HG02759 (cell line): ENCODE results near the gene C10orf53.
"Not testable (repeated sequence)": the region's sequence is repeated elsewhere in the genome, so short reads cannot be mapped to it uniquely, and the experiment has no call there.

Source experiments
- ATAC-seq: cut with Tn5 transposase; IDR thresholded peaks from one replicate; pipeline ENCODE4 v1.9.1; 2021; ENCODE audit warnings: mild to moderate bottlenecking, moderate library complexity; ENCODE audit not compliant: unreplicated experiment

The C10orf53 gene

DNA sequence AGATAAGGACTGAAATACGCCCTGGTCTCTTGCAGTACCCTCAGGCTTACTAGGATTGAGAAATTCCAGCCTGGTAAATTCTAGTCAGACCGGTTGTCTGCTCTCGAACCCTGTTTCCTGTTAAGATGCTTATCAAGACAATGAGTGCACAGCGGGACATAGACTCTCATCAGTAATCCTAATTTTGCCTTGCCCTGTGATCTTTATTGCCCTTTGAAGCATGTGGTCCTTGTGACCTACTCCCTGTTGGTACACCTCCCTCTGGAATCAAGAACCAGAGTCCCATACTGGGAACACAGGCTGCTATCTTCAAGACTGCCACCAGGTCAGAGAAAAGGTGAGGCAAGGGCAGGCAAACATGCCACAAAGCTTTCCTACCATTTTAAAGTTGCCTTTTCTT lies 7.2 kb downstream of the C10orf53 start:
- ATAC-seq = no peak

DNA sequence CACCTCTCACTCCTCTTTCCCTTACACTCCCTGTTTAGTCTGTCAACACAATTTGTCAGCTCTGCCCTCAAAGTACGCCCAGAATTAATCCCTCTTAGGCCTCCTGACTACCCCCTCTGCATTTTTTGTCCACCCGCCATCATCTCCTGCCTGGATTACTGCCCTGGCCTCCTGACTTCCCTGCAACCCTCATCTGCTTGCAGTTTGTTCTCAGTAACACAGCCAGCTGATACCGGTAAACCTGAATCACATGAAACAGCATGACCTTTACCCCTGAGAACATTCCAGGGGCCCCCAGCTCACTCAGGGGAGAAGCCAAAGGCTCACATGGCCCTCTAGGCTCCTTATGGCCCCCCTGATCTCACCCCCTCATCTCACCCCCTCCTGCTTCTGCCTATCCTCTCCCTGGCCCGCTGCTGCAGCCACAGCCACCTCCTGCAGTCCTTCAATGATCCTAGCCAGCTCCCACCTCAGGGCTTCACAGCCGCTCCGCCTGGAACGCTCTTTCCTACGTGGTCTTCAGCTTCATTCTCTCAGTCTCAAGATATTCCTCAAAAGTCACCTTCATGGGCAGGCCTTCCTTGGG lies 8.9 kb downstream of the C10orf53 start:
- no peak for ATAC-seq

- no peak for ATAC-seq
Measured at GRCh38 chr10:49688920-49689319, 9.5 kb downstream of the C10orf53 start.

- ATAC-seq = no peak
Measured at GRCh38 chr10:49689882-49690510, 10.5 kb downstream of the C10orf53 start.

DNA sequence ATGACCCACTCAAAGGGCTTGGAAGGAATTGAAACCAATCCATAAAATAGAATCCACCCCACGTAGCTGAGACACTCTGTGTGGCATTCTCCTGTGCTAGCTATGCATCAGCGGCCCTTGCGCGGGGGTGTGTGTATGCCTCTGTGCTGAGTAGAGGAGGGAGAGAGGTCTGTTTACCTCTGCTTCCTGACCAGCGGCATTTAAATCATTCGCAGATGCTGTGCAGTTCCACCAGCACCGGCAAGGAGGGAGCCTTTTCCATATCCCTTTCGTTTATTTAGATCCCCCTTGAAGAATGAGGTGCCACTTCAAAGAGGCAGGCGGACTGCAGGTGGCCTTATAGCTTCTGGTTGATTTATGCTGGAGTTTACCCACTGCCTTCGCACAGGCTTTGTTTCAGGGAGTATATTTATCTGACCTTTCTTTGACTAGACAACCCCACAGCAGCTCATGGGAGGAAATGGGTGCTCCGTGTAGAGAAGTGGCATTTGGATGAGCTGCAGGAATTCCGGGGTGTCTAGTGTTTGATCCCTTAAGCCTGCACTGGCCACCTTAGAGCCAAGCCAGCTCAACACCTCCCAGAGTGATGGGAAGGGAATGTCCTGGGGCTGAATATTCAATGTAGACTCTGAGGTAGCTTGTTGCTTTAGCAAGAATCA lies 11.4 kb downstream of the C10orf53 start:
- ATAC-seq = no peak

- ATAC-seq = no peak
Measured at GRCh38 chr10:49691588-49691987, 12.1 kb downstream of the C10orf53 start.

- no peak for ATAC-seq
Measured at GRCh38 chr10:49694466-49694865, 15.0 kb downstream of the C10orf53 start.

DNA sequence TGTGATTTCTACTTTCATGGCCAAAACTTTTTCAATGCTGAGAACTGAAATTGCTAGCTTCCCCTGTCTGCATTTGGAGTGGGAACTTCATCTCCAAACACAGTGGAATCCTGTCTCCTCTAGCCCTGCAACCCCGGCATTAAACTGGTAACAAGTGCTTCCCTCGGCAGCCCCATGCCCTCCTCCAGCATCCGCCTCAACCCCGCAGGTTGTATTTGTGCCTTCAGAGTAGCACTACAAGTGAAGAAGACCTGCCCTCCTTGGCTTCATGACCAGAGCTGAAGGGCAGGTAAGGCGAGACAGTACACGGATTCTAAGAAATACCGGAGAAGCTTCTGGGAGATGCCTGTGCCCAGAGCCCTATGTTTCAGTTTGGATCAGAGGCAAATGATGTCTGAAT lies 16.9 kb downstream of the C10orf53 start:
- no peak for ATAC-seq

DNA sequence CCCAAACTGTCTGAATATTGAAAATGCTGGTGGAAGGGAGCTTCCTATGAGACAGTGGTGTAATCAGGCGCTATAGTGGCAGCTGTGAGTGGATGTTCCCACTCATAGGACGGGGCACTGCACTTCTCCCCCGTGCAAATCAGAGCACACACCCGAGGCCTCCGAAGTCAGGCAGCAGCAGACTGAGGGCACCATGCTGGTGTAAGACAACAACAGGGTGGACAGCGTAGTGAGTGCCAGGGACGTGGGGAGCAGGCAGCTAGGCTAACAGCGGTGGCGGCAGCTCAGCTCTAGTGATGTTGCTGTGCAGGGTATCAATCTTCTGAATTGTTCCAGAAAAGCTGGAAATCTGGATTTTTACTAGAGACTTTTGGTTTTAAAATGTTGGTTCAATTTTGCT lies 19.2 kb downstream of the C10orf53 start:
- no peak for ATAC-seq

GRCh38 chr10:49700211-49700610 lies 20.8 kb downstream of the C10orf53 start:
- no peak for ATAC-seq

GRCh38 chr10:49700997-49701396 lies 21.5 kb downstream of the C10orf53 start:
- no peak for ATAC-seq

DNA sequence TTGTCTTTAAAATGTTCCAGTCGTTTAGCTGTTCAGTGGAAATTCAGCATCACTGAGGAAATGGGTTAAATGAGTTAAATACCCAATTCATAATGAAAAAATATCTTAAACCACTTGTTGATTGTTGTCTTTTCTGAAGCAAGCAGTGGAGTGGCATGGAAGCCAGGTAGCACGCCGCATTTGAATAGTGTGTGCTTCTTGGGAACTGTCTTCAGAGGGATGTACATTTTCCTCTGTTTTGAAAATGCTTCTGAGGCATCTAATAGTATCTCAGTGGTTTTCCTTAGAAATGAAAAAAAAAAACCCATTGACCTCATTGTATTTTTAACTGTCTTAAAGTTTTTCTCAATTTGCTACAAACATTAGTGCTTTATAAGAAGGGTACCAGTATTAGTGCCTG lies 28.1 kb downstream of the C10orf53 start:
- ATAC-seq = no peak

DNA sequence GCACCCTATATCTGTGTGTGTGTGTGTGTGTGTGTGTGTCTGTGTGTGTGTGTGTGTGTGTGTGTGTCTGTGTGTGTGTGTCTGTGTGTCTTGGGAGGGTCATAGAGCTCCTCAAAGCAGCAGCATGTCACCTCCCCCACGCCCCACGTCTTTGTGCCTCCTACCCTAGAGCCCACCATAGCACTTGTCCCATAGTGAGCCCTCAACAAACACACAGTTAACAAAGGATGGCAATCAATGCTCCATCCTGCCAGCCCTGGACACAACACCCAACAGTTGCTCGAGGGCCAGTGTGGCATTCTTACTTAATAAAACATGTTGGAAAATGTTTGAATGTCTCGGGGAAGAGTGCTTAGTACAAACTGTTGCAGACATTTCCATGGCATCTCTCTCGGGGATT lies 30.5 kb downstream of the C10orf53 start:
- ATAC-seq = no peak

DNA sequence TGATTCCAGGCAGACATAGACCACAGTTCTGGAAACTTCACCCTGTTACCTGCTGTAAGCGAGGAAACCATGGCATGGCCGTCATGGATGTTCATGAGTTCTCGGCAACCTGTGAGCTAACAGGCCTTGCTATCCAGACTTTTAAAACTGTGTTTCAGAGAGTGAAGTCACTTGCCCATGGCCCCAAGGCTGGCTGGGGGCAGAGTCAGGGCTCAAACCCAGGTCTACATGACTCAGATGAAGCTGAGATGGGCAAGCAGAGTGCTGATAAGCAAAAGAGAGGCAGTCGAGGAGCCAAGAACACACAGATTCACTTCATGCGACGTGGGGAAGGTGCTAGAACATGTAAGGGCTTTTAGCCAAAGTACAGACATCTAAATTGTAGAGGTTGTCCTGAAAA lies 31.5 kb downstream of the C10orf53 start:
- ATAC-seq = no peak

DNA sequence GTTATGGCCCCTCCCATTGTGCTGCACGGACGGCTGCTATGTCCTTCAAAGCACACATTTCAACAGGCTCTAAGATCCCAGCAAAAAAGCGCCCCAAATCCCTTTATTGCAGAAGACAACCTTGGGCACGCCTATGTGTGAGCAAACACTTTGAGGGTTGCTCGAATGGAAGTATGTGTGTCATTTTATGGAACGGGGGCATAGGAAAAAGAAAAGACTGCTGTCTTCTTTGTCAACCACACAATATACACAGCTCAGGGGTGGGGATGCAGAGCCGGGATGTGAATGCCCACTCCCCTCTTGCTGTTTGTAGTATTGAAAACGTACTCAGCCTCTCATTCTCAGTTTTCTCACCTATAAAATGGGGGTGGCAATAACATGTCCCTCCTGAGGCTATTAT lies 32.0 kb downstream of the C10orf53 start:
- no peak for ATAC-seq

- no peak for ATAC-seq
Measured at GRCh38 chr10:49713266-49713665, 33.8 kb downstream of the C10orf53 start.

- not testable (repeated sequence) for ATAC-seq
Measured at GRCh38 chr10:49715157-49715556, 35.7 kb downstream of the C10orf53 start.

DNA sequence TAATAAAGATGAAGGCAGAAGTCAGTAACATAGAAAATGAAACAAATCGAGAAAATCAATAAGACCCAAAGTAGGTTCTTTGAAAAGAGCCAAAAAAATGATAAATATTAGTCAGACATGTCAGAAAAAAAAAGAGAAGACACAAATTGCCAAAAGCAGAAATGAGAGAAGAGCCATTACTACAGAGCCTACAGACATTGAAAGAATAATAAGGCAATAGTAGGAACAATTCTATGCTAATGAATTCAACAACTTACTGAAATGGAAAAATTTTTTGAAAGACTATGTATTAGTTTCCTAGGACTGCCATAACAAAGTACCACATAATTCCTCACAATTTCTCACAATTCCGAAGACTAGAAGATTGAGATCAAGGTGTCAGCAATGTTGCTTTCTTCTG lies 47.1 kb downstream of the C10orf53 start:
- ATAC-seq = no peak

DNA sequence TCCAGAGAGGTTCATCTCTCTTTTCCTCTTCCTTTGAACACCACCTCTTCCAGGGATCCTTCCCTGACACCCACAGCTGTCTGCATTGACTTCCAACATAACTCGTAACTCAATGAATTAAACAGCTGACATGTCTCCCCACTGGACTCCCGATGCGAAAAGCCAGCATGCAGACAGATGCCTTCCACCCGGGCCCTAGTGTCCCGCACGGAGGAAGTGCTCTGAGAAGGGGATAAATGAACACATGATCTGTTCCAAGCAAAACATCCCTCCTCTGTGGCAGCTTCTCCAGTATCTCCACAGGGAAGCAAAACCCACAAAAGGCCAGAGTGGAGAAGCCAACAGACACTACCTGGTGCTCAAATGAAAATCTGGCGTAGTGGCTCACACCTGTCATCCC lies 54.4 kb downstream of the C10orf53 start:
- ATAC-seq = no peak

GRCh38 chr10:49734676-49735075 lies 55.2 kb downstream of the C10orf53 start:
- no peak for ATAC-seq

DNA sequence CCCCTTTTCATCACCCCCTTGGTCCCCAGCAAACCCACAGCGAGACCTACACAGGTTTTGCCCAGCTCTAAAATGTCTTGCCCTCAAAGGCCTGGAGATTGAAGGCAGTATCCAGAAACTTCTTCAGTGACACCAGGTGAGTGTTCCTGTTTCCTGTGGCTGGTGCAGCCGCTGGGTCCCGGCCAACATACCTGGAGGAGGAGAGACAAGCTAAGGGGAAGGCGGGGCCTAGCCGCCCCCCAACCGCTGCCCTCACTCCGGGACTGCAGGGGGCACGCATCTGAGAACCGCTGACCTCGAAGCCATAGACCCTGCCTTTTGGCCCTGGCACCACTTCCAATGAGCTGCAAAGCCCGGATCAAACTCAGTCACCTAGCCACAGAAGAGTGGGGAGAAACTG lies 55.7 kb downstream of the C10orf53 start:
- no peak for ATAC-seq

DNA sequence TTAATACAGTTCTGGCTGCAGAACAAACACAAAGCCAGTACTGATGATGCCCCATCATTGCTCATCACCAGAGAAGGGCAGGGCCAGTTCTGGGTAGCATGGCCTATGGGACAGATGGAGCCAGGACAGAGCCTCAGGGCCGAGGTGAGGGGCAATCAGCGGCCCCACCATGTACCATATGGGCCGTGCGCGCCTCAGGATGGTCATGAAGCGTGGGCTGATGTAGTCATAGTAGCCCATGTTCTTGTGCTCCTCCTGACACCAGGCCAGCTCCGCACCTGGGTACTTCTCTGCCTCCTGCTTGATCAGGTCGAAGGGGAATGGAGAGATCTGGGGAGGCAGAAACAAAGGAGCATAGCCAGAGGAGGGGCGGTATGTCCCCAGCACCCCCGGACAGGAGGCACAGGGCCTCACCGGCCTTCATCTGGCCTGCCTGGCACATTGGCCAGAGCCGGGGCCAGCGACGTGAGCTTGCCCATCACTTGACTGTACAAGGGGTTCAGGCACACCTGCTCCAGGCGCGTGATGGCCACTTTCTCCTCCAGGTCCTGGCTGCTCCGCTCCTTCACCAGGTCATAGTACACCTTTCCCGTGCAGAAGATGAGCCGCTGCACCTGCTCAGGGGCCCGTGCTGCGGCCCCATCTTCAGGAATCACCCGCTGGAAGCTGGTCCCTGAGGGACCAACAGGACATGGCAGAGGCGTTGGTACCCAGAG lies 56.6 kb downstream of the C10orf53 start:
- no peak for ATAC-seq
